ENCODE results near the gene ACTRT3. TPM values are rescaled to one million over a fixed set of nuclear protein-coding genes. Genes with fewer than 3 reads are reported as not detected.

Gene ACTRT3
- total and polyA plus RNA-seq, 4 donors: 1.0 to 3.2 (median 2.8) TPM

GRCh38 chr3:169772305-169772896 lies 3.0 kb upstream of the ACTRT3 start:
- no peak for TF ChIP-seq CTCF (IDR thresholded peaks at IDR 0.05; ENCODE audit: control extremely low read depth, extremely low read depth)
- Histone ChIP-seq H3K4me1 (ENCODE audit: control insufficient read depth in 5 of 5, insufficient read depth in 5 of 5, low read length in 5 of 5) (peaks cover 0 to 18% (median 6%) of the 10 kb centered on the region in 5 donors), H3K27me3 (ENCODE audit: control insufficient read depth in 3 of 3, insufficient read depth in 3 of 3, low read length in 2 of 3) (no peaks in the 10 kb centered on the region), H3K9ac (ENCODE audit: insufficient read depth in 1 of 2, low read length in 2 of 2) (peak overlapping the region; percentile 93 to 96), H3K4me3 (peak overlapping the region; percentile 90), H3K27ac (ENCODE audit: low read depth in 1 of 2, low read length in 1 of 2) (peak overlapping the region; percentile 97 to 98), H3K9me3 (ENCODE audit: control insufficient read depth in 4 of 4, insufficient read depth in 3 of 4, low read length in 3 of 4) (no peaks in the 10 kb centered on the region), H3K36me3 (ENCODE audit: control insufficient read depth in 4 of 4, insufficient read depth in 4 of 4, low read length in 4 of 4) (peaks cover 0 to 11% (median 2%) of the 10 kb centered on the region in 4 donors)
- 0% methylated on average over 15 of the region's 15 CpGs for WGBS, 2 donors
- DNase-seq (peak; percentile 81 to 92 (median 91)), ATAC-seq (ENCODE audit: insufficient read depth, low FRiP score) (peak; percentile 49)

- H3K4me3 ChIP-seq: peak overlapping the region; percentile 54
- H3K36me3 ChIP-seq (ENCODE audit: control insufficient read depth in 4 of 4, insufficient read depth in 4 of 4, low read length in 4 of 4): peaks cover 0 to 11% (median 2%) of the 10 kb centered on the region in 4 donors
- peak overlapping the region; percentile 70 to 97 for H3K27ac ChIP-seq (ENCODE audit: low read depth in 1 of 2, low read length in 1 of 2)
- WGBS, 2 donors: 1% methylated on average over 27 of the region's 27 CpGs
- H3K27me3 ChIP-seq (ENCODE audit: control insufficient read depth in 3 of 3, insufficient read depth in 3 of 3, low read length in 2 of 3): no peaks in the 10 kb centered on the region
- H3K9ac ChIP-seq (ENCODE audit: insufficient read depth in 1 of 2, low read length in 2 of 2): peak overlapping the region; percentile 93 to 96
- ATAC-seq (ENCODE audit: insufficient read depth, low FRiP score) (peak; percentile 8), DNase-seq (peak; percentile 75 to 97 (median 96))
- H3K9me3 ChIP-seq (ENCODE audit: control insufficient read depth in 4 of 4, insufficient read depth in 3 of 4, low read length in 3 of 4): no peaks in the 10 kb centered on the region
- peaks cover 0 to 18% (median 6%) of the 10 kb centered on the region in 5 donors for H3K4me1 ChIP-seq (ENCODE audit: control insufficient read depth in 5 of 5, insufficient read depth in 5 of 5, low read length in 5 of 5)
- TF ChIP-seq CTCF (IDR thresholded peaks at IDR 0.05; ENCODE audit: control extremely low read depth, extremely low read depth): no peak
Observed at GRCh38 chr3:169771497-169772304, 2.3 kb upstream of the ACTRT3 start.

DNA sequence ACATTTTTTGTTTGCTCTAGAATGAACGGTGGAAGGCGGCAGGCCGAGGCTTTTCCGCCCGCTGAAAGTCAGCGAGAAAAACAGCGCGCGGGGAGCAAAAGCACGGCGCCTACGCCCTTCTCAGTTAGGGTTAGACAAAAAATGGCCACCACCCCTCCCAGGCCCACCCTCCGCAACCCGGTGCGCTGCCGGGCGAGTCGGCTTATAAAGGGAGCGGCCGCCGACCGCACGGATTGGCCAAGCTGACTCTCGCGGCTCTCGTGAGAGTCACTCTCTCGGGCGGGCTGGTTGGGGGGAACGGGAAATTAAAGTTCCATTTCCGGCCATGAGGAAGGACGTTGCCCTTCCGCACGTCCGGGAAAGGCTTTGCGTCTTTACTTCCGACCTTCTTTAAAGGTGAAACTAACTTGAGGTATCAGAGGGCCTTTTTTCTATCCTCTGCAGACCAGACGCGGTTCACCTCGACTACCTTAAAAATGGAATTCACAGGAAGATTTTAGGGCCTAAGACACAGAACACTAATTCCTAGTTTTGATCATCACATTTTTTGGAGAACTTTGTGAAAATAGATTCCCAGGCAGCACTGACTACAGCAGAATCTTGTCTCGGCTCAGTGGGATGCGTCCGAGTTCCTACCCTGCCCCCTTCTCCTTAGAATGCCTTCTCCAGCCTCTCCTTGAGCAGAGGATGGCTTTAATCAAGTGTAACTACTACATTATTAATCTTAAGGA lies 4.3 kb downstream of the ACTRT3 start, which contains the start of gene TERC:
TERC (minus strand) TSS at position 179 of the 731 bp plus-strand sequence.
- no peaks in the 10 kb centered on the region for H3K27me3 ChIP-seq (ENCODE audit: control insufficient read depth in 3 of 3, insufficient read depth in 3 of 3, low read length in 2 of 3)
- no peaks in the 10 kb centered on the region for H3K36me3 ChIP-seq (ENCODE audit: control insufficient read depth in 4 of 4, insufficient read depth in 4 of 4, low read length in 4 of 4)
- H3K9me3 ChIP-seq (ENCODE audit: control insufficient read depth in 4 of 4, insufficient read depth in 3 of 4, low read length in 3 of 4): peaks cover 0 to 3% (median 0%) of the 10 kb centered on the region in 4 donors
- DNase-seq (peak; percentile 95 to 97 (median 95)), ATAC-seq (ENCODE audit: insufficient read depth, low FRiP score) (peak; percentile 90)
- H3K4me3 ChIP-seq: peak within 1 kb of the TSS; percentile 79
- WGBS, 2 donors: 8 to 9% methylated on average over 42 of the region's 42 CpGs
- H3K27ac ChIP-seq (ENCODE audit: low read depth in 1 of 2, low read length in 1 of 2): peak within 1 kb of the TSS; percentile 98 to 100
- no peak for TF ChIP-seq CTCF (IDR thresholded peaks at IDR 0.05; ENCODE audit: control extremely low read depth, extremely low read depth)
- H3K9ac ChIP-seq (ENCODE audit: insufficient read depth in 1 of 2, low read length in 2 of 2): peak within 1 kb of the TSS; percentile 93 to 94
- peaks cover 0 to 4% (median 0%) of the 10 kb centered on the region in 5 donors for H3K4me1 ChIP-seq (ENCODE audit: control insufficient read depth in 5 of 5, insufficient read depth in 5 of 5, low read length in 5 of 5)
